Activated CD4-positive, alpha-beta T cell treated with anti-CD3 and anti-CD28 coated beads, Interleukin-2, amount 50 U/mL, for 24 hours (primary cell): ENCODE data around the gene PCDHGA9.
"Not testable (repeated sequence)": the region's sequence is repeated elsewhere in the genome, so short reads cannot be mapped to it uniquely, and the experiment has no call there.

ENCODE experiments used
- DNase-seq, 2 donors: peaks; one replicate each; pipeline ENCODE4 v3.0.0-alpha.2; 2020; ENCODE audit warnings: low read depth in 1 of 2, low spot score in 1 of 2

PCDHGA9 gene

GRCh38 chr5:141402553-141403243 lies at the start of gene PCDHGA9:
Gene PCDHGA9 (plus strand): TSS chr5:141402778. CDS start chr5:141402953, 175 bp downstream.
- no peak for DNase-seq

DNA sequence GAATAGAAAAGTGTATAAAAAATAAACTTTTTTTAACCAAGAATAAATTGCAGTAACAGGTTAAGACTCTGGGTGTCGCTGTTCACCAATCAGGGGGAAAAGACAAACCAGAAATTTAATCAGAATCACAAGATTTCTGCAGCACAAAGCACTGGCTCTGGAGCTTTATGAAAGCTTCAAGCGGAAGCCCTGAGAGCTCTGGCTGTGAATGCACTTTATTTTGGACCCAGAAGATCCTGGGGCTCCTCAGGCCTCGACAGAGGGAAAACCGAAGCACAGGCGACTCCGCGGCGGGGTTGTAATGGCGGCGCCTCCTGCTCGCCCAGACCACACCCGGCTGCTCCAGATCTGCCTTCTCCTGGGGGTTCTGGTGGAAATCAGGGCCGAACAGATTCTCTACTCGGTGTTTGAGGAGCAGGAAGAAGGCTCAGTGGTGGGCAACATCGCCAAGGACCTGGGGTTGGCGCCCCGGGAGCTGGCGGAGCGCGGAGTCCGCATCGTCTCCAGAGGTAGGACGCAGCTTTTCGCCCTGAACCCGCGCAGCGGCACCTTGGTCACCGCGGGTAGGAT lies 47.6 kb upstream of the PCDHGA9 start, which contains the start of gene PCDHGA4:
TSS of gene PCDHGA4 (plus strand) at position 122 of the 570 bp plus-strand sequence. CDS start at position 209, 87 bp downstream.
- DNase-seq, result no peak

GRCh38 chr5:141355641-141356040 lies 46.9 kb upstream of the PCDHGA9 start:
- no peak for DNase-seq

DNA sequence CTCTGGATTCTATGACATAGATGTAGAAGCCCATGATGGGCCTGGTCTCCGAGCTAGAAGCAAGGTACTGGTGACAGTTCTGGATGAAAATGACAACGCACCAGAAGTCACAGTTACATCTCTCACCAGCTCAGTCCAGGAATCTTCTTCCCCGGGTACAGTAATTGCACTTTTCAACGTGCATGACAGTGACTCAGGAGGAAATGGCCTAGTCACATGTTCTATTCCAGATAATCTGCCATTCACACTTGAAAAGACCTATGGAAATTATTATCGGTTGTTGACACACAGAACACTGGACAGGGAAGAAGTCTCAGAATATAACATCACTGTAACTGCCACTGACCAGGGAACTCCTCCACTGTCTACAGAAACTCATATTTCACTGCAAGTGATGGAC lies 46.4 kb upstream of the PCDHGA9 start:
- no peak for DNase-seq

- no peak for DNase-seq
These were observed 45.6 kb upstream of the PCDHGA9 start for GRCh38 chr5:141356950-141357349.

- no peak for DNase-seq
These were observed 42.7 kb upstream of the PCDHGA9 start, which contains the start of gene PCDHGB2 for GRCh38 chr5:141359790-141360426. Gene PCDHGB2 (plus strand): TSS chr5:141359994. CDS start chr5:141360136, 142 bp downstream.

GRCh38 chr5:141360685-141361084 lies 41.9 kb upstream of the PCDHGA9 start:
- no peak for DNase-seq

DNA sequence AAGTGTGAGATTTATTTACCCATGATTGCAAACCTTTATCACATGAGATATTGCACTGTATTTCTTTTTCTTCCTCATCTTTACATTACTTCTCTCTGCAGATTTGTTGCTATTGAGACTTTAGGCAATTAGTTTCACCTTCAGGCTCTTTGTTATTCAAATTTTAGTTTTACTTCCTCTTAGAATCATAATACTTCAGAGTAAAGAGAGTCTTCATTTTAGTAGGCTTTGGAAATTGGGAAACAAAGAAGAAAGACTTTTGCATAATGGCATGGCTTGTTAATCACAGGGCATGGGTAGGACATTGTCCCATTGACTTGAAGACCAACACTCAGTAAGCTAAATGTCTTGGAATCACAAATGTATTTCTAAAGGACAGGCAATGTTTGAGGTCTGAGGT lies 39.9 kb upstream of the PCDHGA9 start:
- no peak for DNase-seq

GRCh38 chr5:141363952-141364660 lies 38.5 kb upstream of the PCDHGA9 start, which contains the start of gene PCDHGA5:
Gene PCDHGA5 (plus strand): TSS chr5:141364162. CDS start chr5:141364331, 169 bp downstream.
- DNase-seq, result no peak

DNA sequence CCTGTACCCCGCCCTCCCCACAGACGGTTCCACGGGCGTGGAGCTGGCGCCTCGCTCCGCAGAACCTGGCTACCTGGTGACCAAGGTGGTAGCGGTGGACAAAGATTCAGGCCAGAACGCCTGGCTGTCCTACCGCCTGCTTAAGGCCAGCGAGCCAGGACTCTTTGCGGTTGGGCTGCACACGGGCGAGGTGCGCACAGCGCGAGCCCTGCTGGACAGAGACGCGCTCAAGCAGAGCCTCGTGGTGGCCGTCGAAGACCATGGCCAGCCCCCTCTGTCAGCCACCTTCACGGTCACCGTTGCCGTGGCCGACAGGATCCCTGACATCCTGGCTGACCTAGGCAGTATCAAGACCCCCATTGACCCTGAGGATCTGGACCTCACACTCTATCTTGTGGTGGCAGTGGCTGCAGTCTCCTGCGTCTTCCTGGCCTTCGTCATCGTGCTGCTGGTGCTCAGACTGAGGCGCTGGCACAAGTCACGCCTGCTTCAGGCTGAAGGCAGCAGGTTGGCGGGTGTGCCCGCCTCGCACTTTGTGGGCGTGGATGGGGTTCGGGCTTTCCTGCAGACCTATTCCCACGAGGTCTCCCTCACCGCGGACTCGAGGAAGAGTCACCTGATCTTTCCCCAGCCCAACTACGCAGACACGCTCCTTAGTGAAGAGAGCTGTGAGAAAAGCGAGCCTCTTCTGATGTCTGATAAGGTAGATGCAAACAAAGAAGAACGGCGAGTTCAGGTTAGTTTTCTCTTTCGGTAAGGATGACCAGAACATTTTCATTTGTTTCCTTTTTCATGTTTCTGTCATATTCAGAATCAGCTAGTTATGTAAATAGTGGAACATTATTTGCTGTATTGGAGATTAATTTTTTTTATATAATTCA lies 36.3 kb upstream of the PCDHGA9 start:
- no peak for DNase-seq

DNA sequence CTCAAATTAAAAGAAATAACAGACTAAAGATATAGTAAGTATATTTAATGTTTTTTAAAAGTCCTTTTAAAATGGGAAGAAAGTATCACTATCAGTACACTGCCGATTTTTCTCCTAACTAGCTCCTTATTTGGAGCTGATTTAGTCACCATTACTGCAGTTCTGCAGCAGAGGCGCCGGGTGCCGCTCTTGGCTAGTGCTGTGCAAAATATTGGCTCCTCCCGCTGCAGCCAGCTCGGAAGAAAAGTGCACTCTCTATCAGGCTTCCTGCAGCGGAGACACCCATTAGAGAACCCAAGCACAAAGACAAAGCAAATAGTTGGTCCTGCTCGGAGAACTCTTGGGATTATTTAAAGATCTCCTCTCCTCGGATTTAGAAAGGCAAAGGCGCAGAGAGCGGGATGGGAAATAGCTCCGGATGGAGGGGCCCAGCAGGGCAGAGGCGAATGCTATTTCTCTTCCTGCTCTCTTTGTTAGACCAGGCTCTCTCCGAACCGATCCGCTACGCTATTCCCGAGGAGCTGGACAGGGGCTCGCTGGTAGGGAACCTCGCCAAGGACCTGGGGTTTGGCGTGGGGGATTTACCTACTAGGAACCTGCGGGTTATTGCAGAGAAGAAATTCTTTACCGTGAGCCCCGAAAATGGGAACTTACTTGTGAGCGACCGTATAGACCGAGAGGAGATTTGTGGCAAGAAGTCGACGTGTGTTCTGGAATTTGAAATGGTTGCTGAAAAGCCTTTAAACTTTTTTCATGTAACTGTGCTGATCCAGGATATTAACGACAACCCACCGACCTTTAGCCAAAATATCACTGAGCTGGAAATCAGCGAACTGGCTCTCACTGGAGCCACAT lies 32.4 kb upstream of the PCDHGA9 start, which contains the start of gene PCDHGB3:
TSS of gene PCDHGB3 (plus strand) at position 249 of the 855 bp plus-strand sequence. CDS start at position 402, 153 bp downstream.
- DNase-seq, result no peak

DNA sequence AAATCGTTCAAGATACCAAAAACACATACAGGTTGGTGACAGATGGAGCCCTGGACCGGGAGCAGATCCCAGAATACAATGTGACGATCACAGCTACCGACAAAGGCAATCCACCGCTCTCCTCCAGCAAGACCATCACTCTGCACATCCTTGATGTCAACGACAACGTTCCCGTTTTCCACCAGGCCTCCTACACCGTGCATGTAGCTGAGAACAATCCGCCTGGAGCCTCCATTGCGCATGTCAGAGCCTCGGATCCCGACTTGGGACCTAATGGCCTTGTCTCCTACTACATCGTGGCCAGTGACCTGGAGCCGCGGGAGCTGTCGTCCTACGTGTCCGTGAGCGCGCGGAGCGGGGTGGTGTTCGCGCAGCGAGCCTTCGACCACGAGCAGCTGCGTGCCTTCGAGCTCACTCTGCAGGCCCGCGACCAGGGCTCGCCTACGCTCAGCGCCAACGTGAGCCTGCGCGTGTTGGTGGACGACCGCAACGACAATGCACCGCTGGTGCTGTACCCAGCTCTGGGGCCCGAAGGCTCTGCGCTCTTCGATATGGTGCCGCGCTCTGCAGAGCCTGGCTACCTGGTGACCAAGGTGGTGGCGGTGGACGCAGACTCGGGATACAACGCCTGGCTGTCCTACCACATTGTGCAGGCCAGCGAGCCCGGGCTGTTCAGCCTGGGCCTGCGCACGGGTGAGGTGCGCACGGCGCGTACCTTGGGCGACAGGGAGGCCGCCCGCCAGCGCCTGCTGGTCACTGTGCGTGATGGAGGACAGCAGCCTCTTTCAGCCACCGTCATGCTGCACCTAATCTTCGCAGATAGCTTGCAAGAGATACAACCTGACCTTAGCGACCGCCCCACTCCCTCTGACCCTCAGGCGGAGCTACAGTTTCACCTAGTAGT lies 30.8 kb upstream of the PCDHGA9 start:
- no peak for DNase-seq

GRCh38 chr5:141373673-141374317 lies 28.8 kb upstream of the PCDHGA9 start, which contains the start of gene PCDHGA6:
Gene PCDHGA6 (plus strand): TSS chr5:141373891. CDS start chr5:141374084, 193 bp downstream.
- DNase-seq, result no peak

- DNase-seq, result no peak
These were observed 28.0 kb upstream of the PCDHGA9 start for GRCh38 chr5:141374627-141375026.

- not testable (repeated sequence) for DNase-seq
These were observed 27.0 kb upstream of the PCDHGA9 start for GRCh38 chr5:141375444-141376155.

GRCh38 chr5:141382469-141383294 lies 19.9 kb upstream of the PCDHGA9 start, which contains the start of gene PCDHGA7:
Gene PCDHGA7 (plus strand): TSS chr5:141382742. CDS start chr5:141382900, 158 bp downstream.
- DNase-seq, result no peak
